HepG2 (cell line): ENCODE data around the gene PSKH1. TPM values are rescaled to one million over a fixed set of nuclear protein-coding genes. Genes with fewer than 3 reads are reported as not detected.

Source experiments
- HNRNPH1 ChIP-seq: fragments of 200-400 bp; formaldehyde crosslinking; optimal IDR thresholded peaks from 2 replicates; pipeline ENCODE3; 2017; ENCODE audit warnings: mild to moderate bottlenecking, low read depth, low read length
- KIAA2018 ChIP-seq: sonication (generic); formaldehyde crosslinking; IDR thresholded peaks from 2 replicates; pipeline ENCODE4 v1.5.0; 2020; ENCODE audit warnings: mild to moderate bottlenecking, missing genetic modification reagents, borderline replicate concordance
- MBNL3 ChIP-seq: fragments of 250-450 bp; sonication (Bioruptor Pico); conservative IDR thresholded peaks from 2 replicates; pipeline ENCODE4 v1.8.0; 2022; ENCODE audit warnings: mild to moderate bottlenecking, inconsistent platforms
- PAX8 ChIP-seq: sonication (generic); formaldehyde crosslinking; IDR thresholded peaks from 2 replicates; pipeline ENCODE4 v1.8.0; 2022; ENCODE audit warnings: mild to moderate bottlenecking, missing genetic modification reagents, borderline replicate concordance
- SALL2 ChIP-seq: sonication (generic); formaldehyde crosslinking; IDR thresholded peaks from 2 replicates; pipeline ENCODE4 v1.8.1; 2023; ENCODE audit warnings: mild to moderate bottlenecking, missing genetic modification reagents, inconsistent platforms
- XBP1 ChIP-seq: sonication (generic); formaldehyde crosslinking; IDR thresholded peaks from 2 replicates; pipeline ENCODE4 v1.5.0; 2020; ENCODE audit warnings: missing genetic modification reagents
- ZBTB2 ChIP-seq: sonication (generic); formaldehyde crosslinking; IDR thresholded peaks from 2 replicates; pipeline ENCODE4 v1.8.0; 2022; ENCODE audit warnings: low read depth, missing genetic modification reagents
- ZNF510 ChIP-seq: sonication (generic); formaldehyde crosslinking; IDR thresholded peaks from 2 replicates; pipeline ENCODE4 v1.4.0; 2020; ENCODE audit warnings: low read depth, mild to moderate bottlenecking, missing genetic modification reagents
- ZNF550 ChIP-seq: sonication (generic); formaldehyde crosslinking; IDR thresholded peaks from 2 replicates; pipeline ENCODE4 v1.4.0; 2020; ENCODE audit warnings: mild to moderate bottlenecking, missing genetic modification reagents, borderline replicate concordance
- ZNF577 ChIP-seq: sonication (generic); formaldehyde crosslinking; IDR thresholded peaks from 2 replicates; pipeline ENCODE4 v1.4.0; 2020; ENCODE audit warnings: mild to moderate bottlenecking, low read depth, missing genetic modification reagents, borderline replicate concordance
- ZNF891 ChIP-seq: sonication (generic); formaldehyde crosslinking; IDR thresholded peaks from 2 replicates; pipeline ENCODE4 v1.5.0; 2020; ENCODE audit warnings: mild to moderate bottlenecking, missing genetic modification reagents
- polyA plus RNA-seq, 8 experiments: library from polyadenylated mRNA; depleted of rRNA in 3 of 8; stranded (reverse) in 7 of 8; unstranded in 1 of 8; fragments of >200 nt; fragmentation: Illumina TruSeq in 4 of 8; extraction: Trizol in 4 of 8; gene quantifications; 2 replicates each; pipeline versions ENCODE4 v1.2.1 to v1.2.3, GENCODE V29; 2011 to 2016; ENCODE audit warnings: low read depth in 4 of 8, missing spikeins in 1 of 8, mixed read lengths in 1 of 8; ENCODE audit not compliant: insufficient read depth in 1 of 8
- total RNA-seq, 5 experiments: library from RNA; depleted of rRNA; stranded (reverse); fragments of >200 nt; fragmentation: Illumina TruSeq; extraction: Trizol; gene quantifications; 2 replicates each; pipeline ENCODE4 v1.2.3, GENCODE V29; 2016; ENCODE audit warnings: low read depth in 1 of 5
- TF ChIP-seq, protein P1 (sequence below), 2 experiments: sonication (generic) in 1 of 2; formaldehyde crosslinking in 1 of 2; IDR thresholded peaks; 2 replicates each; pipeline versions ENCODE4 v1.6.1 to v1.9.0; 2014 to 2022; ENCODE audit warnings: antibody characterized with exemption in 1 of 2, borderline replicate concordance in 1 of 2, inconsistent platforms in 1 of 2, low read depth in 1 of 2, missing genetic modification reagents in 1 of 2

PSKH1 gene
- total and polyA plus RNA-seq, 2 of the 13 experiments (the other 11 are each of a cell fraction or from before 2014, with no cell fraction given) = 8.4 to 19.1 TPM

GRCh38 chr16:67968400-67969253 lies 75.6 kb downstream of the PSKH1 start, which contains the start of gene SLC12A4 (continued):
- TF ChIP-seq PAX8 (CRISPR knock-in tag) = peak; percentile 84; the same call in 1 of the 2 replicates
- TF ChIP-seq ZBTB2 (CRISPR knock-in tag) = peak; percentile 94
- TF ChIP-seq XBP1 (CRISPR knock-in tag) = no peak
- TF ChIP-seq ZNF577 (CRISPR knock-in tag) = no peak
- TF ChIP-seq, protein P1, sequence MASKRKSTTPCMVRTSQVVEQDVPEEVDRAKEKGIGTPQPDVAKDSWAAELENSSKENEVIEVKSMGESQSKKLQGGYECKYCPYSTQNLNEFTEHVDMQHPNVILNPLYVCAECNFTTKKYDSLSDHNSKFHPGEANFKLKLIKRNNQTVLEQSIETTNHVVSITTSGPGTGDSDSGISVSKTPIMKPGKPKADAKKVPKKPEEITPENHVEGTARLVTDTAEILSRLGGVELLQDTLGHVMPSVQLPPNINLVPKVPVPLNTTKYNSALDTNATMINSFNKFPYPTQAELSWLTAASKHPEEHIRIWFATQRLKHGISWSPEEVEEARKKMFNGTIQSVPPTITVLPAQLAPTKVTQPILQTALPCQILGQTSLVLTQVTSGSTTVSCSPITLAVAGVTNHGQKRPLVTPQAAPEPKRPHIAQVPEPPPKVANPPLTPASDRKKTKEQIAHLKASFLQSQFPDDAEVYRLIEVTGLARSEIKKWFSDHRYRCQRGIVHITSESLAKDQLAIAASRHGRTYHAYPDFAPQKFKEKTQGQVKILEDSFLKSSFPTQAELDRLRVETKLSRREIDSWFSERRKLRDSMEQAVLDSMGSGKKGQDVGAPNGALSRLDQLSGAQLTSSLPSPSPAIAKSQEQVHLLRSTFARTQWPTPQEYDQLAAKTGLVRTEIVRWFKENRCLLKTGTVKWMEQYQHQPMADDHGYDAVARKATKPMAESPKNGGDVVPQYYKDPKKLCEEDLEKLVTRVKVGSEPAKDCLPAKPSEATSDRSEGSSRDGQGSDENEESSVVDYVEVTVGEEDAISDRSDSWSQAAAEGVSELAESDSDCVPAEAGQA (IDR thresholded peaks at IDR 0.05; ENCODE audit: low read depth) = no peak
- TF ChIP-seq, protein P1 (CRISPR knock-in tag; IDR thresholded peaks at IDR 0.05; ENCODE audit: borderline replicate concordance) = no peak
- TF ChIP-seq ZNF550 (CRISPR knock-in tag) = no peak
- no peak for TF ChIP-seq HNRNPH1
- peak; percentile 67; the same call in 1 of the 2 replicates for TF ChIP-seq SALL2 (CRISPR knock-in tag)
- TF ChIP-seq ZNF891 (CRISPR knock-in tag) = peak; percentile 93
- TF ChIP-seq ZNF510 (CRISPR knock-in tag) = no peak
- TF ChIP-seq MBNL3 = no peak
- TF ChIP-seq KIAA2018 (CRISPR knock-in tag) = no peak
